ENCODE results near the gene AHRR.

AHRR gene

GRCh38 chr5:476102-476813, 154.7 kb downstream of the AHRR start:
- H3K27ac ChIP-seq: no peak overlapping the region
- no peak overlapping the region for H3K4me3 ChIP-seq
- DNase-seq (ENCODE audit: low spot score): no peak
- TF ChIP-seq CTCF (IDR thresholded peaks at IDR 0.05): no peak

- no peak overlapping the region for H3K4me3 ChIP-seq
- no peak for DNase-seq (ENCODE audit: low spot score)
- no peak overlapping the region for H3K27ac ChIP-seq
- no peak for TF ChIP-seq CTCF (IDR thresholded peaks at IDR 0.05)
Observed at GRCh38 chr5:476814-477175, 155.3 kb downstream of the AHRR start.

- no peak overlapping the region for H3K27ac ChIP-seq
- no peak for TF ChIP-seq CTCF (IDR thresholded peaks at IDR 0.05)
- no peak overlapping the region for H3K4me3 ChIP-seq
- DNase-seq (ENCODE audit: low spot score): no peak
Observed at GRCh38 chr5:477247-477646, 155.7 kb downstream of the AHRR start.

GRCh38 chr5:477871-478270, 156.4 kb downstream of the AHRR start:
- Histone ChIP-seq H3K27ac (no peak overlapping the region), H3K4me3 (no peak overlapping the region)
- no peak for DNase-seq (ENCODE audit: low spot score)
- TF ChIP-seq CTCF (IDR thresholded peaks at IDR 0.05): no peak

GRCh38 chr5:478369-478981, 157.0 kb downstream of the AHRR start:
- DNase-seq (ENCODE audit: low spot score): no peak
- Histone ChIP-seq H3K27ac (no peak overlapping the region), H3K4me3 (no peak overlapping the region)
- TF ChIP-seq CTCF (IDR thresholded peaks at IDR 0.05): no peak

GRCh38 chr5:478982-479535, 157.5 kb downstream of the AHRR start:
- no peak overlapping the region for H3K4me3 ChIP-seq
- DNase-seq (ENCODE audit: low spot score): no peak
- H3K27ac ChIP-seq: no peak overlapping the region
- no peak for TF ChIP-seq CTCF (IDR thresholded peaks at IDR 0.05)
